NCI-H524 treated with DMSO at 0.1 percent for 48 hours (cell line): ENCODE measurements around the gene FUNDC1.
A peak's percentile ranks its signal among the peaks of the same experiment; 100 is the strongest.
"Not testable (repeated sequence)": the region's sequence is repeated elsewhere in the genome, so short reads cannot be mapped to it uniquely, and the experiment has no call there.

Experiments
- DNase-seq: peaks from one replicate; lab custom pipeline; 2025; lab: John Stamatoyannopoulos, UW

Gene FUNDC1, protein sequence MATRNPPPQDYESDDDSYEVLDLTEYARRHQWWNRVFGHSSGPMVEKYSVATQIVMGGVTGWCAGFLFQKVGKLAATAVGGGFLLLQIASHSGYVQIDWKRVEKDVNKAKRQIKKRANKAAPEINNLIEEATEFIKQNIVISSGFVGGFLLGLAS

DNA sequence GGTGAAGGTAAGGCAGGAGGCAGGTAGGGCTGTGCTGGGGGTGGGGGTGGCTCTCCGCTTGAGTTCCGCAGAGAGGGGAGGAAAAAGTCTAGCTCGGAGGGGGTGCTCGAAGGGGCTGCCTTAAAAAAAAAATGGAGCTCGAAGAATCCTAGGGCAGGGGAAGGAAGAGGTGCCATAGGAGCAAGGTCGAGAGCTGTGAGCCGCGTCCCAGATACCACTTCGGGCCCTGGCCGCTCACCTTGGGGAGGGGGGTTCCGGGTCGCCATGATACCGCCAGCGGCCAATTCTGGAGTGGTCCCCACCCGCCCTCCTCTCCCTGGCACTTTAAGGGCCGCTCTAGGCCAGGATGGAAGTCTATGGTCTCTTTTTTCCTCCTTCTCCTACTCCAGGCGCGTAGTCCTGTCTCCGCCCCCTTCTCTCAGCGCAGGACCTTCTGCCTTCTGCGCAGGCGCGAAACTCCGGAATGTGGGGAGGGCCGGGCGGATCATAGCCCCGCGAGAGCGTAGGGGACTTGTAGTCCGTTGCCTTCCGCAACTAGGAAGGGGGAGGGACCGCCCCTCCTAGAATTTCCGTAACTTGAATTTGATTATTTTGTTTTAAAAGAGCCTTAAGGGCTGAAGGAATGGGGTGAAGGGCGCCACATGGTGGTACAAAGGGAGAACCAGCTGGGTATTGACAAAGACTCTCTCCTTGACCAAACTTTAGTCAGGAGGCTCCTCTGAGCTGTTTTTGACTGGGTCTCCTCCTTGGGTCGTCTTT is at the start of gene FUNDC1:
TSS of gene FUNDC1 (minus strand) at position 293 of the 759 bp plus-strand sequence. CDS start at position 266, 27 bp downstream.
- peak; percentile 80 for DNase-seq

DNA sequence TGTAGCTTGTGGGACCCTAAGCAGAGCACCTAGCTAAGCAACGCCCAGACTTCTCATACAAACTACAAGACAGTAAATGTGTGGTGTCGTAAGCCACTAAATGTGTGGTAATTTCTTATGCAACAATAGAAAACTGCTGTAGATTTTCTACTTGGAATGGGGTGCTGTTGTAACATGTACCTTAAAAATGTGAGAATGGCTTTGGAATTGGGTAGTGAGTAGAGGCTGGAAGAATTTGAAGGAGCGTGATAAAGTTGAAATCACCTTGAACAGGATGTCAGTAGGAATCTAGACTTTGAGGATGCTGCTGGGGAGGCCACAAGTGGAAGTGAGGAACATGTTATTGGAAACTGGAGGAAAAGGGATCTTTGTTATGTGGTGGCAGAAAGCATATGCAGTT is 43.2 kb upstream of the FUNDC1 start:
- DNase-seq = no peak

GRCh38 chrX:44580466-44580865 is 37.8 kb upstream of the FUNDC1 start:
- no peak for DNase-seq

GRCh38 chrX:44572340-44572938 is 29.8 kb upstream of the FUNDC1 start:
- no peak for DNase-seq

- DNase-seq = no peak
Observed at GRCh38 chrX:44570522-44570921, 27.9 kb upstream of the FUNDC1 start.

- no peak for DNase-seq
Observed at GRCh38 chrX:44569122-44569521, 26.5 kb upstream of the FUNDC1 start.

GRCh38 chrX:44568196-44568595 is 25.5 kb upstream of the FUNDC1 start:
- no peak for DNase-seq

GRCh38 chrX:44561896-44562295 is 19.2 kb upstream of the FUNDC1 start:
- DNase-seq = not testable (repeated sequence)

- DNase-seq = no peak
Observed at GRCh38 chrX:44550563-44550962, 7.9 kb upstream of the FUNDC1 start.

- DNase-seq = not testable (repeated sequence)
Observed at GRCh38 chrX:44545454-44545853, 2.8 kb upstream of the FUNDC1 start.

GRCh38 chrX:44544036-44544435 is 1.4 kb upstream of the FUNDC1 start:
- DNase-seq = no peak

DNA sequence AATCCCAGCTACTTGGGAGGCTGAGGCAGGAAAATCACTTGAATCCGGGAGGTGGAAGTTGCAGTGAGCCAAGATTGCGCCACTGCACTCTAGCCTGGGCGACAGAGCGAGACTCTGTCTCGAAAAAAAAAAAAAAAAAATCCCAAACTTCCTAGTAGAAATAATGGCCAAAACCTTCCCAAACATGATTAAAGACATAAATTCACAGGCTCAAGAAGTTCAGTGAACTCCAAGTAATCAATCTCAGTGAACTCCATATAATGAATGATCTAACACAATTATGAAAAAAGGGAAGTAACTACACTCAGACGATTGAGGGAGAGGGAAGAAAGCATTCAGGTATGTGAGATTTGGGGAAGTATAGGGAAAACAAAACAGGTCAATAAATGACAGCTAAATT is 6.5 kb downstream of the FUNDC1 start:
- DNase-seq = no peak

- DNase-seq = no peak
Observed at GRCh38 chrX:44529310-44529709, 13.3 kb downstream of the FUNDC1 start.

DNA sequence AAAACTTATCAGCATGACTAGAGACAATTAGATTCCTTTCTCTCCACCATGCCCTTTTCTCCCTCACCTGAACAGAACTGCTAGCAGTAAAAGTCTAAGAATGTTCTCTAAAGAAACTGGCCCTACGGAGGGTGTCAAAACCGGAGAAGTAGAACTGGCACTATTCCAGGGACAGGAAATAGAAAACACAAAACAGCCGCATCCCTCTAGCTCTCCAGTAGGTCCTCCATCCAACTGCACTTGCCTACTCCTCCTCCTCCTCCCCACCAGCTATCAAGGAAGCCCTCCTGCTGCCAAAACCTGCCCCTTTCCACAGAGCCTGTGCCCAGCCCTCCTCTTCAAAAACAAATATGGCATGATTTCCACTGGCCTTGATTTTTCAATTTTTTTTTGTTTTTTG is 28.4 kb downstream of the FUNDC1 start:
- no peak for DNase-seq

GRCh38 chrX:44507292-44507691 is 35.4 kb downstream of the FUNDC1 start:
- no peak for DNase-seq

DNA sequence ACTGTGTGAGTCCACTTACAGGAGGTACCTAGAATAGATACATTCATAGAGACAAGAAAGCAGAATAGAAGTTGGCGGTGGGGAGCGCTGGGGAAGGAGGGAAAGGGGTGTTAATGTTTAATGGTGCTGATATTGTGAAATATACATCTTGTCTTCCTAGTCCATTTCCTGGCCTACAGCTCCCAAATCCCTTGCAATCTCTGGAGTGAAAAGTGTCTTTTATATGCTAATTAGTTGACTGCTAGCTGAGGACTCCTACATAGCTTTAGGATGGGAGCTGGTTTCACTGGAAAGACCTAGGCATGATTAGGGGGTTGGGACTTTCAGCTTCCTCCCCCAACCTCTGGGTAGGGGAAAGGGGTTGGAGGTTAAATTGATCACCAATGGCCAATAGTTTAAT is 36.0 kb downstream of the FUNDC1 start:
- no peak for DNase-seq

DNA sequence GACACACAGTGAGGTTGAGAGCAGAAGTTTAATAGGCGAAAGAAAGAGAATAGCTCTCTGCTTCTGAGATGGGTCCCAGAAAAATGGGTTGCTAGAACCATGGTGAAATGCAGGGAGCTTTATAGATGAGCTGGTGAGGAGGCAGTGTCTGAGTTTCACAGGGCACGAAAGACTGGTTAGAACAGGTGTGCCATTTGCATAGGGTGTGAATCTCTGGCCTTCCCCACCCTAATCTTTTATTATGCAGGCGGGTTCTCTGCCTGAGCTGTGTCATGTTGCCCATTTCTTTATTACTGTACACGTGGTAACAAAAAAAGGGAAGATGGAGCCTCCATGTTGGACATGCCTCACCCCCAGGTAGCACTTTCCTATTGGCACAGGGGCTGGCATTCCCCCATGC is 39.1 kb downstream of the FUNDC1 start:
- DNase-seq = no peak

GRCh38 chrX:44495091-44495490 is 47.6 kb downstream of the FUNDC1 start:
- DNase-seq = no peak

DNA sequence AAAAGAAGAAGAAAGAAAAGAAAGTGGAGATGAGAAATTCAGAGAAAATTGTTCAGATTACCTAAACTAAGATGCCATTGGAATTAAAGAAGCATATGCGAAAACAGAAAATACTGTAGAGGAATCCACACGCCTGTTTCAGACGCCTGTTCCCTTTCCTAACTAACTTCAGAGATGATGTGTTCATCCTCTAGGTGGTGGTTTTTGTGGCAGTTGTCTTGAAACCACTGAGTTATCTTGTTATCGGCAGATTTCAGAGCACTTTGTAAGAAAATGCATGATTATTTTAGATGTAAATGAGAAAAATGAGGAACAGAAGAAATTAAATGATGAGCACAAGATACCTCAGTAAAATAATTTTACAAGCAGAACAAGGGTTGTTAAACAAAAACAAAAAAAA is 48.3 kb downstream of the FUNDC1 start:
- DNase-seq = no peak

DNA sequence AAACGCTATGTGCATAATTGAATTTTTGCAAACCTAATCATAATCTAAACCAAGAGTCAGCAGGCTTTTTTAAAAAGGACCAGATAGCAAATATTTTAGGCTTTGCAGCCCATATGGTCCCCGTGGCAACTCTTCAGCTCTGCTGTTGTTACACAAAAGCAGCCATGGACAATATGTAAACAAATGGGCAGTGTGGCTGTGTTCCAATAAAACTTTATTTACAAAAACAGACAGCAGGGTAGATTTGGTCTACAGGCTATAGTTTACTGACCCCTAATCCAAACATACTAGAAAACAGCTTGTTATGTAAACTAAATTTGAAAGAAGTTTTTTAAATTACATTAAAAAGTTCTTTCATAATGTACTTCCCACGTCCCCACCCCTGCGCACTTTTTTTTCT is 53.1 kb downstream of the FUNDC1 start:
- DNase-seq = no peak

- no peak for DNase-seq
Observed at GRCh38 chrX:44484607-44485146, 58.0 kb downstream of the FUNDC1 start.

- no peak for DNase-seq
Observed at GRCh38 chrX:44483965-44484606, 58.6 kb downstream of the FUNDC1 start.

- no peak for DNase-seq
Observed at GRCh38 chrX:44482575-44482974, 60.1 kb downstream of the FUNDC1 start.
